Left cardiac atrium (tissue), 4 donors: ENCODE data around the gene STK4. TPM values are rescaled to one million over a fixed set of nuclear protein-coding genes. Genes with fewer than 3 reads are reported as not detected.
"Not testable (repeated sequence)": the region's sequence is repeated elsewhere in the genome, so short reads cannot be mapped to it uniquely, and the experiment has no call there.

Experiments used
- ATAC-seq, 2 donors: fragments of 200-7000 bp; cut with Tn5 transposase; one replicate each; pipeline ENCODE4 v1.9.1; 2020; ENCODE audit warnings: mild to moderate bottlenecking in 2 of 2, moderate library complexity in 2 of 2
- DNase-seq: peaks from one replicate; pipeline ENCODE4 v3.0.0-alpha.2; 2020
- intact Hi-C, 2 donors: fragments of 100-400 bp; cut with DNase I; formaldehyde crosslinking; loops; one replicate each; pipeline versions ENCODE4 v1.14.1 to v1.15.1; 2022 to 2023
- total RNA-seq, 2 donors: library from RNA; stranded (reverse); fragmentation: NEBNext Ultra II Directional; extraction: Animal tissue kit (Norgen Biotek cat#: 25700); gene quantifications; one replicate each; pipeline ENCODE4 v1.2.1, GENCODE V29; 2021
- donor health status: DM: no; HTN: yes; CAD: no.
- donor health status: DM: no; HTN: yes; CAD: no; lungs with severe emphysema.
- donor health status: DM: yes; HTN: yes; CAD: no.
- donor health status: Dilated cardiomyopathy.

Gene STK4
- total RNA-seq, 2 donors from 2014 or later = 16.0 to 16.4 TPM

GRCh38 chr20:45042978-45043377, 76.7 kb downstream of the STK4 start:
- ATAC-seq = no peak
- DNase-seq = no peak
- intact Hi-C loops = loop anchor here in 1 of 2 donors (5.0 kb wide), 1 partner anchor 54 kb away; no protein-coding TSS in a partner anchor

- DNase-seq (no peak), ATAC-seq (peak; percentile 77 to 84)
- intact Hi-C loops = loop anchor here in 1 of 2 donors (5.0 kb wide), 1 partner anchor 53 kb away; no protein-coding TSS in a partner anchor
Measured at GRCh38 chr20:45044084-45044573, 77.8 kb downstream of the STK4 start.

- ATAC-seq (no peak), DNase-seq (no peak)
- intact Hi-C loops = loop anchor here in 1 of 2 donors (5.0 kb wide), 1 partner anchor 53 kb away; no protein-coding TSS in a partner anchor
Measured at GRCh38 chr20:45044601-45045000, 78.3 kb downstream of the STK4 start.

GRCh38 chr20:45047581-45048119, 81.3 kb downstream of the STK4 start:
- no peak for ATAC-seq
- intact Hi-C loops = no loop called here
- DNase-seq = no peak

GRCh38 chr20:45049438-45049837, 83.1 kb downstream of the STK4 start:
- ATAC-seq (no peak), DNase-seq (no peak)
- intact Hi-C loops = no loop called here

GRCh38 chr20:45049904-45050471, 83.7 kb downstream of the STK4 start:
- intact Hi-C loops = loop anchor here in 1 of 2 donors (5.0 kb wide), 1 partner anchor 42 kb away; no protein-coding TSS in a partner anchor
- DNase-seq (no peak), ATAC-seq (no peak)

GRCh38 chr20:45051204-45052060, 85.1 kb downstream of the STK4 start:
- ATAC-seq (no peak), DNase-seq (no peak)
- intact Hi-C loops = loop anchor here in 1 of 2 donors (5.0 kb wide), 1 partner anchor 41 kb away; no protein-coding TSS in a partner anchor

GRCh38 chr20:45052698-45053429, 86.6 kb downstream of the STK4 start:
- intact Hi-C loops = loop anchor here in 1 of 2 donors (5.0 kb wide), 1 partner anchor 39 kb away; no protein-coding TSS in a partner anchor
- DNase-seq (no peak), ATAC-seq (peak in 1 of 2 donors; percentile 51)

- no peak for DNase-seq
- ATAC-seq = no peak
- intact Hi-C loops = loop anchor here in 1 of 2 donors (5.0 kb wide), 1 partner anchor 39 kb away; no protein-coding TSS in a partner anchor
Measured at GRCh38 chr20:45053430-45054351, 87.4 kb downstream of the STK4 start.

GRCh38 chr20:45055056-45055455, 88.7 kb downstream of the STK4 start:
- DNase-seq (no peak), ATAC-seq (no peak)
- intact Hi-C loops = no loop called here

GRCh38 chr20:45056473-45057173, 90.3 kb downstream of the STK4 start:
- DNase-seq (no peak), ATAC-seq (no peak)
- intact Hi-C loops = no loop called here

GRCh38 chr20:45058168-45058850, 92.0 kb downstream of the STK4 start:
- no peak for ATAC-seq
- intact Hi-C loops = no loop called here
- no peak for DNase-seq

- ATAC-seq (no peak), DNase-seq (no peak)
- intact Hi-C loops = no loop called here
Measured at GRCh38 chr20:45059022-45059728, 92.9 kb downstream of the STK4 start.

- intact Hi-C loops = no loop called here
- ATAC-seq (no peak), DNase-seq (no peak)
Measured at GRCh38 chr20:45060294-45060693, 94.0 kb downstream of the STK4 start.

GRCh38 chr20:45061244-45061643, 94.9 kb downstream of the STK4 start:
- peak in 1 of 2 donors; percentile 90 for ATAC-seq
- no peak for DNase-seq
- intact Hi-C loops = no loop called here

- DNase-seq, intact Hi-C loops, ATAC-seq: not testable (repeated sequence)
Measured at GRCh38 chr20:45063107-45063506, 96.8 kb downstream of the STK4 start.
